H1 (cell line): Measurements from ENCODE around the gene CRKL. TPM values are rescaled to one million over a fixed set of nuclear protein-coding genes. Genes with fewer than 3 reads are reported as not detected.

ENCODE experiments used
- CTCF ChIA-PET: fragments of 300-600 bp; sonication (Branson Sonifier 250); formaldehyde crosslinking; loops from one replicate; lab custom pipeline; 2021; ENCODE audit not compliant: partially characterized antibody; lab: Charles Lee
- POLR2A ChIA-PET: fragments of 300-600 bp; sonication (Branson Sonifier 250); formaldehyde crosslinking; loops from one replicate; lab custom pipeline; 2021; ENCODE audit warnings: inconsistent platforms; ENCODE audit not compliant: partially characterized antibody; lab: Charles Lee
- DNase-seq, 2 experiments: peaks; one replicate each; pipeline versions ENCODE4 v3.0.0 to v3.0.0-alpha.2; 2010 to 2022; ENCODE audit warnings: low spot score in 2 of 2, low read depth in 1 of 2, mixed read lengths in 1 of 2
- FAIRE-seq: peaks from 2 replicates; lab custom pipeline; 2011; peaks lifted over from hg19 to GRCh38; lab: Jason Lieb, UNC
- H2AFZ ChIP-seq: 2 replicates; pipeline ENCODE4 v1.8.1; 2012; ENCODE audit warnings: low read length, inconsistent platforms
- H2AK5ac ChIP-seq: 2 replicates; pipeline ENCODE4 v1.6.1; 2013; ENCODE audit warnings: low read depth, low read length
- H2BK120ac ChIP-seq: replicated peaks from 2 replicates; pipeline ENCODE3; 2013; ENCODE audit warnings: low read depth, low read length, inconsistent platforms
- H2BK12ac ChIP-seq: 2 replicates; pipeline ENCODE4 v1.6.1; 2013; ENCODE audit warnings: low read depth, low read length
- H2BK15ac ChIP-seq: 2 replicates; pipeline ENCODE4 v1.6.1; 2013; ENCODE audit warnings: low read length
- H2BK20ac ChIP-seq: 2 replicates; pipeline ENCODE4 v1.6.1; 2013; ENCODE audit warnings: low read length
- H2BK5ac ChIP-seq: 2 replicates; pipeline ENCODE4 v1.6.1; 2013; ENCODE audit warnings: low read depth, low read length
- H3K14ac ChIP-seq: 2 replicates; pipeline ENCODE4 v1.6.1; 2013; ENCODE audit warnings: inconsistent platforms; ENCODE audit not compliant: insufficient read length
- H3K18ac ChIP-seq: 2 replicates; pipeline ENCODE4 v1.6.1; 2013; ENCODE audit warnings: low read length; ENCODE audit errors: extremely low read depth
- H3K23ac ChIP-seq: 2 replicates; pipeline ENCODE4 v1.6.1; 2013; ENCODE audit warnings: inconsistent platforms; ENCODE audit not compliant: insufficient read length
- H3K23me2 ChIP-seq: 2 replicates; pipeline ENCODE4 v1.6.1; 2013; ENCODE audit warnings: low read depth, low read length
- H3K27ac ChIP-seq: 2 replicates; pipeline ENCODE4 v1.6.1; 2011; ENCODE audit warnings: low read depth, low read length, inconsistent platforms
- H3K27me3 ChIP-seq, 4 experiments: replicated peaks in 1 of 4; 1 replicate in 1 of 4; 2 replicates in 3 of 4; pipeline versions ENCODE4 v1.6.1 to v1.8.1; 2011 to 2013; ENCODE audit warnings: low read length in 3 of 4, mild to moderate bottlenecking in 3 of 4, inconsistent platforms in 2 of 4, mixed read lengths in 2 of 4, moderate library complexity in 1 of 4; ENCODE audit not compliant: control insufficient read depth in 3 of 4, insufficient read depth in 3 of 4; ENCODE audit errors: extremely low read depth in 1 of 4
- H3K36me3 ChIP-seq, 4 experiments: 2 replicates each; pipeline versions ENCODE4 v1.6.1 to v1.8.1; 2011 to 2013; ENCODE audit warnings: mild to moderate bottlenecking in 4 of 4, low read length in 3 of 4, moderate library complexity in 2 of 4, control low read depth in 1 of 4, inconsistent platforms in 1 of 4; ENCODE audit not compliant: insufficient read depth in 4 of 4, control insufficient read depth in 2 of 4
- H3K4ac ChIP-seq: replicated peaks from 2 replicates; pipeline ENCODE3; 2013; ENCODE audit warnings: low read length, low read depth, mixed read lengths, inconsistent platforms; ENCODE audit not compliant: insufficient read length
- H3K4me1 ChIP-seq, 4 experiments: replicated peaks in 1 of 4; 1 replicate in 1 of 4; 2 replicates in 3 of 4; pipeline versions ENCODE4 v1.6.1 to v1.8.1; 2011 to 2013; ENCODE audit warnings: low read length in 3 of 4, inconsistent platforms in 2 of 4, mixed read lengths in 1 of 4; ENCODE audit not compliant: insufficient read depth in 4 of 4, control insufficient read depth in 3 of 4
- H3K4me2 ChIP-seq, 2 experiments: 2 replicates each; pipeline versions ENCODE4 v1.6.1 to v1.8.1; 2011 to 2013; ENCODE audit warnings: low read depth in 2 of 2, low read length in 2 of 2, control low read depth in 1 of 2, inconsistent platforms in 1 of 2, mild to moderate bottlenecking in 1 of 2; ENCODE audit not compliant: insufficient read depth in 1 of 2
- H3K4me3 ChIP-seq, 4 experiments: fragments of 200-600, 300-600 bp in 1 of 4; sonication (generic), shearing (Covaris generic), sonication (Bioruptor Twin) in 1 of 4; 2 replicates each; pipeline versions ENCODE4 v1.5.1 to v1.8.1; 2011 to 2016; ENCODE audit warnings: low read length in 4 of 4, low read depth in 3 of 4, control low read depth in 2 of 4, inconsistent platforms in 2 of 4, mild to moderate bottlenecking in 2 of 4, mixed read lengths in 1 of 4, moderate library complexity in 1 of 4; ENCODE audit not compliant: insufficient read depth in 2 of 4; ENCODE audit errors: extremely low read depth in 1 of 4
- H3K56ac ChIP-seq: replicated peaks from 2 replicates; pipeline ENCODE3; 2013; ENCODE audit warnings: low read depth, mild to moderate bottlenecking, mixed read lengths, low read length, inconsistent platforms; ENCODE audit not compliant: insufficient read length
- H3K79me1 ChIP-seq: 2 replicates; pipeline ENCODE4 v1.6.1; 2013; ENCODE audit warnings: low read depth, low read length, control low read depth
- H3K79me2 ChIP-seq, 2 experiments: 2 replicates each; pipeline versions ENCODE4 v1.6.1 to v1.8.1; 2012 to 2013; ENCODE audit warnings: low read length in 2 of 2, mild to moderate bottlenecking in 2 of 2, inconsistent platforms in 1 of 2; ENCODE audit not compliant: insufficient read depth in 2 of 2, control insufficient read depth in 1 of 2
- H3K9ac ChIP-seq, 4 experiments: replicated peaks in 1 of 4; 1 replicate in 1 of 4; 2 replicates in 3 of 4; pipeline versions ENCODE4 v1.6.1 to v1.8.1; 2011 to 2013; ENCODE audit warnings: low read depth in 3 of 4, low read length in 3 of 4, control low read depth in 2 of 4, mild to moderate bottlenecking in 2 of 4, moderate library complexity in 2 of 4, inconsistent platforms in 1 of 4; ENCODE audit errors: extremely low read depth in 1 of 4
- H3K9me3 ChIP-seq, 2 experiments: 2 replicates each; pipeline versions ENCODE4 v1.6.1 to v1.8.1; 2012 to 2013; ENCODE audit warnings: mild to moderate bottlenecking in 2 of 2, moderate library complexity in 2 of 2, control low read depth in 1 of 2, inconsistent platforms in 1 of 2, low read depth in 1 of 2, low read length in 1 of 2, mixed read lengths in 1 of 2; ENCODE audit not compliant: insufficient read depth in 2 of 2
- H4K20me1 ChIP-seq, 2 experiments: replicated peaks in 1 of 2; 2 replicates each; pipeline versions ENCODE3 to v1.8.1; 2011 to 2013; ENCODE audit warnings: inconsistent platforms in 2 of 2, low read length in 2 of 2, mild to moderate bottlenecking in 1 of 2; ENCODE audit not compliant: insufficient read depth in 2 of 2, control insufficient read depth in 1 of 2
- H4K5ac ChIP-seq: 2 replicates; pipeline ENCODE4 v1.6.1; 2013; ENCODE audit warnings: low read length, low read depth, mixed read lengths, inconsistent platforms; ENCODE audit not compliant: insufficient read length
- H4K8ac ChIP-seq: 2 replicates; pipeline ENCODE4 v1.8.0; 2013; ENCODE audit warnings: mild to moderate bottlenecking, moderate library complexity, low read length, inconsistent platforms; ENCODE audit not compliant: insufficient read depth; ENCODE audit errors: extremely low read depth
- H4K91ac ChIP-seq: replicated peaks from 2 replicates; pipeline ENCODE3; 2013; ENCODE audit warnings: low read length, mixed read lengths, inconsistent platforms; ENCODE audit not compliant: insufficient read length
- BCL11A ChIP-seq, 2 experiments: IDR thresholded peaks; one replicate each; pipeline ENCODE4 v1.6.1; 2011; ENCODE audit warnings: low read depth in 2 of 2, low read length in 2 of 2, mild to moderate bottlenecking in 2 of 2
- BRCA1 ChIP-seq: IDR thresholded peaks from 2 replicates; pipeline ENCODE4 v1.6.1; 2012; ENCODE audit warnings: low read depth, low read length, improper control_type of control experiment
- E2F6 ChIP-seq: IDR thresholded peaks from 2 replicates; pipeline ENCODE4 v1.6.1; 2012; ENCODE audit warnings: inconsistent platforms
- EP300 ChIP-seq, 2 experiments: IDR thresholded peaks; 1 replicate in 1 of 2; 2 replicates in 1 of 2; pipeline ENCODE4 v1.6.1; 2011 to 2012; ENCODE audit warnings: low read depth in 2 of 2, low read length in 2 of 2, mild to moderate bottlenecking in 2 of 2, borderline replicate concordance in 1 of 2, inconsistent platforms in 1 of 2, moderate library complexity in 1 of 2
- FOSL1 ChIP-seq: IDR thresholded peaks from 2 replicates; pipeline ENCODE4 v1.6.1; 2011; ENCODE audit warnings: mild to moderate bottlenecking, low read depth, low read length, moderate library complexity; ENCODE audit not compliant: insufficient read depth
- KDM4A ChIP-seq: IDR thresholded peaks from one replicate; pipeline ENCODE4 v1.7.1; 2012; ENCODE audit warnings: low read depth, mild to moderate bottlenecking, moderate library complexity, low read length, inconsistent platforms; ENCODE audit not compliant: severe bottlenecking
- RBBP5 ChIP-seq: IDR thresholded peaks from 2 replicates; pipeline ENCODE4 v1.7.1; 2012; ENCODE audit warnings: low read depth, mild to moderate bottlenecking, inconsistent platforms, low read length, moderate library complexity, borderline replicate concordance
- RNF2 ChIP-seq: fragments of 200-900, 300-1000 bp; sonication (generic); IDR thresholded peaks from 2 replicates; pipeline ENCODE4 v1.7.1; 2016; ENCODE audit warnings: borderline replicate concordance, low read depth, mild to moderate bottlenecking, antibody characterized with exemption, low read length; ENCODE audit not compliant: poor library complexity, severe bottlenecking; ENCODE audit errors: missing control alignments
- SIN3A ChIP-seq, 2 experiments: IDR thresholded peaks in 1 of 2; conservative IDR thresholded peaks in 1 of 2; 2 replicates each; pipeline ENCODE4 v1.6.1; 2011 to 2012; ENCODE audit warnings: low read length in 2 of 2, improper control_type of control experiment in 1 of 2, low read depth in 1 of 2, mild to moderate bottlenecking in 1 of 2
- SP4 ChIP-seq: IDR thresholded peaks from 2 replicates; pipeline ENCODE4 v1.6.1; 2012; ENCODE audit warnings: low read length, inconsistent platforms
- TBP ChIP-seq: IDR thresholded peaks from 2 replicates; pipeline ENCODE4 v1.6.1; 2011; ENCODE audit warnings: low read depth, low read length, improper control_type of control experiment
- YY1 ChIP-seq: IDR thresholded peaks from 2 replicates; pipeline ENCODE4 v1.6.1; 2011; ENCODE audit warnings: low read depth, mild to moderate bottlenecking, low read length
- WGBS, 2 experiments: shearing (Covaris generic) in 1 of 2; methylation state at CpG; one replicate each; pipeline versions ENCODE4 v1.1.6 to v1.1.7; 2013 to 2015; ENCODE audit warnings: low lambda C conversion rate in 2 of 2, mixed read lengths in 2 of 2, inconsistent platforms in 1 of 2, low coverage in 1 of 2, missing lambda C conversion rate in 1 of 2; ENCODE audit not compliant: insufficient replicate concordance in 2 of 2, insufficient coverage in 1 of 2, insufficient read length in 1 of 2; ENCODE audit errors: extremely low coverage in 1 of 2, missing lambda C conversion rate in 1 of 2; 5-methylcytosine and 5-hydroxymethylcytosine counted together
- polyA plus RNA-seq, 7 experiments: library from polyadenylated mRNA; depleted of rRNA in 3 of 7; stranded (reverse) in 5 of 7; unstranded in 2 of 7; fragments of >200 nt in 5 of 7; fragments of 200-250 nt in 2 of 7; gene quantifications; 1 replicate in 5 of 7; 2 replicates in 1 of 7; 4 replicates in 1 of 7; pipeline versions ENCODE4 v1.2.1 to v1.2.3, GENCODE V29; 2011 to 2013; ENCODE audit warnings: missing spikeins in 2 of 7, mixed read lengths in 2 of 7
- total RNA-seq: library from RNA; stranded (reverse); fragmentation: NEBNext Ultra II Directional; extraction: Animal tissue kit (Norgen Biotek cat#: 25700); gene quantifications from 2 replicates; pipeline ENCODE4 v1.2.1, GENCODE V29; 2021

Gene CRKL
- total and polyA plus RNA-seq, 2 of the 8 experiments (the other 6 are each of a cell fraction or from before 2014, with no cell fraction given) = 34.5 to 94.5 TPM

DNA sequence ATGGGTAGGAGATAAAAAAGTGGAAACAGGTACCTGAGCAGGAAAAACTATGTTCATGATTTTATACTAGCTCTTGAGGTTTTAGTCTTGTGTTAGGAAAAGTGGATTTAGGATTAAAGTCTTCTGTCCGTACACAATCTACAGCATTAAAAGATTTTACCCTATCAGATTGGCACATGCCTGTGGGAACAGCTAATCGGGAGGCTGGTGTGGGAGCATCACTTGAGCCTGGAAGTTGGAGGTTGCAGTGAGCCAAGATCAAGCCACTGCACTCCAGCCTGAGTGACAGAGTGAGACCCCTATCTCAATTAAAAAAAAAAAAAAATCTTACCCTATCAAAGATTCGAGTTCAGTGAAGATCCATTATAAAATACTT, 12.2 kb upstream of the CRKL start:
- Histone ChIP-seq H4K5ac (no peak overlapping the region), H3K27me3 (no peaks in the 10 kb centered on the region; a peak in 1 of 7 replicates), H2AK5ac (no peak overlapping the region), H2BK20ac (no peak overlapping the region), H3K56ac (no peak overlapping the region), H3K9ac (no peak overlapping the region), H3K18ac (no peak overlapping the region), H2BK5ac (no peak overlapping the region), H3K4ac (no peak overlapping the region), H3K79me2 (no peaks in the 10 kb centered on the region), H4K8ac (no peak overlapping the region), H4K91ac (no peak overlapping the region), H3K4me2 (no peak overlapping the region), H2BK15ac (no peak overlapping the region), H3K4me3 (no peak overlapping the region), H3K27ac (no peak overlapping the region), H3K9me3 (no peaks in the 10 kb centered on the region), H3K36me3 (no peaks in the 10 kb centered on the region), H3K14ac (no peak overlapping the region), H3K4me1 (no peaks in the 10 kb centered on the region), H2BK120ac (no peak overlapping the region), H3K79me1 (no peaks in the 10 kb centered on the region), H2BK12ac (no peak overlapping the region), H3K23me2 (no peaks in the 10 kb centered on the region), H2AFZ (no peak overlapping the region), H4K20me1 (no peaks in the 10 kb centered on the region), H3K23ac (no peak overlapping the region)
- 80% methylated on average over 2 of the region's 3 CpGs; no CpG with 5 or more reads in 1 of the 2 experiments for WGBS, 2 experiments
- ChIA-PET CTCF (interaction anchor here (1.1 to 1.6 kb wide), 2 partner anchors 19 to 116 kb away, joined by 3 to 6 read pairs; no protein-coding TSS in a partner anchor), POLR2A (interaction anchor here (1.2 kb wide), 1 partner anchor 12 kb away, joined by 3 read pairs; the partner anchor contains the start of gene CRKL)
- no peak for FAIRE-seq
- no peak for DNase-seq
- TF ChIP-seq FOSL1 (no peak), EP300 (IDR thresholded peaks at IDR 0.05; ENCODE audit: borderline replicate concordance in 1 of 2, low read depth in 2 of 2, low read length in 2 of 2) (no peak), TBP (no peak), YY1 (no peak), BCL11A (IDR thresholded peaks at IDR 0.05; ENCODE audit: low read depth in 2 of 2, low read length in 2 of 2) (no peak), RBBP5 (no peak), SP4 (no peak), KDM4A (no peak), E2F6 (no peak), BRCA1 (no peak), RNF2 (no peak), SIN3A (conservative IDR thresholded peaks at IDR 0.05 in 1 of 2, IDR thresholded peaks at IDR 0.05 in 1 of 2; ENCODE audit: low read depth in 1 of 2, low read length in 2 of 2) (no peak)
